BJ (cell line): ENCODE results near the gene ALDH3A1. TPM values are rescaled to one million over a fixed set of nuclear protein-coding genes. Genes with fewer than 3 reads are reported as not detected.

ENCODE experiments used
- CTCF ChIA-PET: fragments of 350-600 bp; formaldehyde crosslinking; extraction: SDS; loops from one replicate; lab custom pipeline; 2021; ENCODE audit warnings: antibody characterized with exemption, inconsistent platforms; lab: Yijun Ruan, JAX
- POLR2A ChIA-PET: fragments of 300-600 bp; sonication (Branson Sonifier 250); formaldehyde crosslinking; extraction: SDS; loops from one replicate; lab custom pipeline; 2021; ENCODE audit warnings: antibody characterized with exemption; lab: Charles Lee
- DNase-seq: peaks from one replicate; pipeline ENCODE4 v3.0.0-alpha.2; 2011; ENCODE audit warnings: low read depth
- H3K27me3 ChIP-seq: 2 replicates; pipeline ENCODE4 v1.6.0; 2011; ENCODE audit warnings: low read length; ENCODE audit not compliant: control insufficient read depth, insufficient read depth
- H3K36me3 ChIP-seq: 2 replicates; pipeline ENCODE4 v1.5.1; 2011; ENCODE audit warnings: low read length; ENCODE audit not compliant: control insufficient read depth, insufficient read depth
- H3K4me3 ChIP-seq: 2 replicates; pipeline ENCODE4 v1.5.1; 2011; ENCODE audit warnings: low read depth, mild to moderate bottlenecking, control low read depth, low read length
- CTCF ChIP-seq: IDR thresholded peaks from 2 replicates; pipeline ENCODE4 v1.5.1; 2011; ENCODE audit warnings: low read depth, mild to moderate bottlenecking, control low read depth, inconsistent platforms, low read length, moderate library complexity; ENCODE audit not compliant: insufficient read depth
- polyA plus RNA-seq: library from polyadenylated mRNA; depleted of rRNA; stranded (reverse); fragments of >200 nt; gene quantifications from 2 replicates; pipeline ENCODE4 v1.2.3, GENCODE V29; 2011

Gene ALDH3A1
- polyA plus RNA-seq, 1 experiment: 0.20 TPM

GRCh38 chr17:19746517-19746916 is 1.6 kb downstream of the ALDH3A1 start:
- H3K36me3 ChIP-seq: no peaks in the 10 kb centered on the region
- ChIA-PET POLR2A (no interaction called here), CTCF (interaction anchor here (4.0 kb wide), 1 partner anchor 18 kb away, joined by 34 read pairs; no protein-coding TSS in a partner anchor)

GRCh38 chr17:19744922-19745757 is 3.0 kb downstream of the ALDH3A1 start:
- Histone ChIP-seq H3K27me3 (peaks cover 7% of the 10 kb centered on the region; the same call in 1 of the 2 replicates), H3K36me3 (no peaks in the 10 kb centered on the region), H3K4me3 (peak overlapping the region; percentile 21)
- ChIA-PET POLR2A (interaction anchor here (0.6 kb wide), 1 partner anchor 219 kb away, joined by 3 read pairs; no protein-coding TSS in a partner anchor), CTCF (interaction anchor here (0.7 to 4.6 kb wide), 17 partner anchors 10 to 404 kb away, joined by 3 to 34 read pairs (median 4); partner anchors contain the start of genes AKAP10, ALDH3A2 and B9D1)
- TF ChIP-seq CTCF: peak; percentile 95
- no peak for DNase-seq

More at GRCh38 chr17:19746517-19746916, 1.6 kb downstream of the ALDH3A1 start:
- TF ChIP-seq CTCF: no peak
- no peak for DNase-seq
- H3K4me3 ChIP-seq: no peak overlapping the region
- H3K27me3 ChIP-seq: peaks cover 7% of the 10 kb centered on the region; the same call in 1 of the 2 replicates

- CTCF ChIA-PET: interaction anchor here (0.7 to 4.6 kb wide), 14 partner anchors 10 to 403 kb away, joined by 3 to 34 read pairs (median 4); partner anchors contain the start of genes ALDH3A2 and B9D1
- H3K4me3 ChIP-seq: peak overlapping the region; percentile 21
- no peaks in the 10 kb centered on the region for H3K36me3 ChIP-seq
- POLR2A ChIA-PET: no interaction called here
- TF ChIP-seq CTCF: no peak
- H3K27me3 ChIP-seq: peaks cover 7% of the 10 kb centered on the region; the same call in 1 of the 2 replicates
- DNase-seq: no peak
Measured at GRCh38 chr17:19744492-19744891, 3.6 kb downstream of the ALDH3A1 start.

- ChIA-PET POLR2A (no interaction called here), CTCF (interaction anchor here (0.7 to 4.6 kb wide), 8 partner anchors 11 to 381 kb away, joined by 4 to 34 read pairs (median 7); partner anchors contain the start of genes ALDH3A2 and B9D1)
- DNase-seq: no peak
- no peak for TF ChIP-seq CTCF
- Histone ChIP-seq H3K4me3 (no peak overlapping the region), H3K36me3 (no peaks in the 10 kb centered on the region), H3K27me3 (peaks cover 3% of the 10 kb centered on the region; the same call in 1 of the 2 replicates)
Measured at GRCh38 chr17:19743101-19744100, 4.7 kb downstream of the ALDH3A1 start.
